HG02642 (cell line): ENCODE measurements around the gene YIPF5.

Source experiments
- ATAC-seq: cut with Tn5 transposase; IDR thresholded peaks from one replicate; pipeline ENCODE4 v1.9.1; 2021; ENCODE audit warnings: mild to moderate bottlenecking; ENCODE audit not compliant: unreplicated experiment, poor library complexity

Gene YIPF5

GRCh38 chr5:144128844-144129243 is 41.6 kb downstream of the YIPF5 start:
- no peak for ATAC-seq

- no peak for ATAC-seq
Observed at GRCh38 chr5:144126707-144127106, 43.8 kb downstream of the YIPF5 start.

GRCh38 chr5:144125163-144125726 is 45.2 kb downstream of the YIPF5 start:
- ATAC-seq, result no peak

DNA sequence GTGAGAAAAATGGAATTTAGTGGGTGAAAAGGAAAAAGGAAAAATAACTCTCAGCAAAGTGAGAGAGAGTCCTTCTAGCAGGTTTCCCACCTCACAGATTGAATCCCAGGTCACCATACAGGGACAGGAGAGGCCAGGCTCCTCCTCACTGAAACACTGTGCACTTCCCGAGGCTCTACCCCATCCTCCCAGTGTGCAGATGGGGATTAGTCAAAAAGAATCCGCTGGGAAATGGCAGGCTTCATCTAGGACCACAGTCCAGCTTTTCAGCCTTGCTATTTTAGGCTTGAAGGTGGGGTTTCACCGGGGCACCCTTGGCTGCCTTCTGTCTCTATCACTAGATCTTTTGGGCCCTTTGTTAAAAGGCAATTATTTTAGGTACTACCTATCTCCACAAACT is 47.8 kb downstream of the YIPF5 start:
- no peak for ATAC-seq

DNA sequence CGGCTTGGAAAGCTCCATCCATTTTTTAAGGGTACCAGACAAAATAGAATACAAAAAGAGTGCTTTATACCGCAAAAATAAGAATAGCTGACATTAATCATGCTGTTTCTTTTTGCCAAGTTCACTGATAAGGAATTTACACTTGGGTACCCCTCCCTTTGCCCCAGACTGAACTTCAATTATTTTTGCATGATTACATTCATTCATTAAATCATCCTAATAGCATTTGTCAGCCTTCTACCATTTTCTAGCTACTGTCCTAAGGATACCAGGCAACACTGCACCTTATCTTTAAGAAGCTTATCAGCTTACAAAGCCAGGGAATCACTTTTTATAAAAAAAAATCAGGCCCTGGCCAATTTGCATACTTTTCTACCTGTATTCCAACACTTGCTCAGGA is 48.4 kb downstream of the YIPF5 start:
- ATAC-seq, result no peak

GRCh38 chr5:144121577-144121976 is 48.9 kb downstream of the YIPF5 start:
- no peak for ATAC-seq

GRCh38 chr5:144120661-144121180 is 49.7 kb downstream of the YIPF5 start:
- no peak for ATAC-seq

DNA sequence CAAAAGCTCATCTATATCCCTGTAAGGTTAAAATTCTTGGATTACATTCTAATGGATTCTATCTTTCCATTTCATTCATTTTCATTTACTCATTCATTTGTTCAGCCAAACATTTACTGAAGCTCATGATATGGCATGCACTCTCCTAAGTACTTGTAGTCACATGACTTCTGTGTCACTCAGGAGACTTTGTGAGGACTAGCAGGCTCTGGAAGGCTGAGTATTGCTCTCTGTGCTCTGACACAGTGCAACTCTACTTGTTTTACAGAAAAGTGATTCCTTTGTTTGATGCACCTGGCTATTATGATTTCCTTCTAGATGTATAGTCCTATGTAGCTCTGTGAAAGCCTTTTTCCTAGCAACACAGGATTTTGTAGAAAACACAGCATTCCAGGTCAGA is 53.0 kb downstream of the YIPF5 start:
- ATAC-seq, result no peak

DNA sequence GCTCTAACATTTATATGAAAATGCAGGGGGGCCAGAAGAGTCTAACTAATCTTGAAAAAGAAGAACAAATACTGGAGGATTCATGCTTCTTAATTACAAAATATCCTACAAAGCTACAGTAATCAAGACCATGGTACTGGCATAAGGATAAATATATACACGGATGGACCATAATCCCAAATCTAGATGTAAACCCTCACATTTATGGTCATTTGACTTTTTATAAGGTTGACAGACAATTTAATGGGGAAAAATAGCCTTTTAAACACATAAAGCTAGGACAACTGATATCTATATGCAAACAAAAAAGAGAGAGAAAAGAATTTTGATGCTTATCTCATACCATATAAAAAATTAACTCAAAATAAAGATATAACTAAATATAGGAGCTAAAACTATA is 55.9 kb downstream of the YIPF5 start:
- ATAC-seq, result no peak
